Natural killer cell treated with Interleukin-12 subunit alpha and Interleukin-12 subunit beta and Interleukin-15 and Interleukin-18, amount 100 ng/mL, for 72 hours (primary cell): ENCODE measurements around the gene LRFN4. TPM values are rescaled to one million over a fixed set of nuclear protein-coding genes. Genes with fewer than 3 reads are reported as not detected.

Experiments
- ATAC-seq, 2 donors: fragments of 150-1000 bp; cut with Tn5 transposase in 1 of 2; sonication (Bioruptor Pico), chemical (Tn5 transposase) in 1 of 2; 2 replicates each; pipeline ENCODE4 v1.10.0; 2021
- DNase-seq: peaks from one replicate; pipeline ENCODE4 v3.0.0; 2022; ENCODE audit warnings: low spot score
- H3K27ac Mint-ChIP-seq, 2 donors: 1 replicate in 1 of 2; 2 replicates in 1 of 2; pipeline ENCODE4 v1.8.0; 2022; ENCODE audit warnings: mixed read lengths in 2 of 2, mild to moderate bottlenecking in 1 of 2, moderate library complexity in 1 of 2
- H3K27me3 Mint-ChIP-seq, 2 donors: 1 replicate in 1 of 2; 2 replicates in 1 of 2; pipeline ENCODE4 v1.8.0; 2022; ENCODE audit warnings: mixed read lengths in 2 of 2
- H3K36me3 Mint-ChIP-seq: one replicate; pipeline ENCODE4 v1.8.0; 2022; ENCODE audit warnings: mixed read lengths
- H3K4me1 Mint-ChIP-seq, 2 donors: 1 replicate in 1 of 2; 2 replicates in 1 of 2; pipeline ENCODE4 v1.8.0; 2022; ENCODE audit warnings: low read depth in 2 of 2, mixed read lengths in 2 of 2, mild to moderate bottlenecking in 1 of 2
- H3K4me3 Mint-ChIP-seq: one replicate; pipeline ENCODE4 v1.8.0; 2022; ENCODE audit warnings: mixed read lengths
- H3K9me3 Mint-ChIP-seq: 2 replicates; pipeline ENCODE4 v1.8.0; 2022; ENCODE audit warnings: mixed read lengths
- total RNA-seq, 2 donors: library from RNA; stranded (reverse); gene quantifications; one replicate each; pipeline ENCODE4 v1.2.3, GENCODE V29; 2022

LRFN4 gene
- total RNA-seq, 2 donors from 2014 or later: 1.4 to 7.9 TPM

- Mint-ChIP-seq H3K27me3 (peaks cover 2 to 7% of the 10 kb centered on the region in 2 donors), H3K27ac (no peak overlapping the region), H3K36me3 (no peaks in the 10 kb centered on the region), H3K4me1 (no peaks in the 10 kb centered on the region), H3K9me3 (no peaks in the 10 kb centered on the region), H3K4me3 (no peak overlapping the region)
- DNase-seq (no peak), ATAC-seq (no peak)
Measured at GRCh38 chr11:66909181-66909580, 52.3 kb downstream of the LRFN4 start.

- ATAC-seq (no peak), DNase-seq (no peak)
- Mint-ChIP-seq H3K4me1 (no peaks in the 10 kb centered on the region), H3K27ac (no peak overlapping the region), H3K27me3 (peaks cover under 1 to 7% of the 10 kb centered on the region in 2 donors), H3K4me3 (no peak overlapping the region), H3K9me3 (no peaks in the 10 kb centered on the region), H3K36me3 (no peaks in the 10 kb centered on the region)
Measured at GRCh38 chr11:66910016-66910415, 53.2 kb downstream of the LRFN4 start.

Other genes starting within 250 kb of the LRFN4 start
- 100 to 1,000 TPM; 122 to 201 TPM for gene RBM14, start 240.4 kb upstream of the LRFN4 start, total RNA-seq
- 100 to 1,000 TPM; 142 to 162 TPM for gene RBM4, start 218.4 kb upstream of the LRFN4 start, total RNA-seq
- gene RBM4B, start 179.2 kb upstream of the LRFN4 start, total RNA-seq: 10 to 100 TPM; 14.8 to 16.7 TPM
- gene SPTBN2, start 127.8 kb upstream of the LRFN4 start, total RNA-seq: under 1 TPM in 1 of 2 donors, not detected in 1; 0.93 TPM
- gene RCE1, start 13.6 kb upstream of the LRFN4 start, total RNA-seq: 10 to 100 TPM; 26.8 to 37.9 TPM
- 1 to 10 TPM; 6.5 to 9.1 TPM for gene PC, start 101.3 kb downstream of the LRFN4 start, total RNA-seq
- gene C11orf86, start 118.2 kb downstream of the LRFN4 start, total RNA-seq: not detected
- under 1 TPM in 1 of 2 donors, not detected in 1; 0.38 TPM for gene SYT12, start 166.1 kb downstream of the LRFN4 start, total RNA-seq
- not detected for gene RHOD, start 199.8 kb downstream of the LRFN4 start, total RNA-seq